Measurements from ENCODE around the gene GIT1. TPM values are rescaled to one million over a fixed set of nuclear protein-coding genes. Genes with fewer than 3 reads are reported as not detected.
A peak's percentile ranks its signal among the peaks of the same experiment; 100 is the strongest.

Gene GIT1
- total RNA-seq, 2 experiments from 2014 or later = 35.5 to 37.5 TPM

- H3K4me3 Mint-ChIP-seq = no peak overlapping the region
- no peaks in the 10 kb centered on the region for H3K27me3 Mint-ChIP-seq (ENCODE audit: low read depth)
- H3K4me1 Mint-ChIP-seq (ENCODE audit: low read depth) = peaks cover 11% of the 10 kb centered on the region
- H3K9me3 Mint-ChIP-seq = no peaks in the 10 kb centered on the region
- DNase-seq = no peak
- CTCF ChIA-PET = interaction anchor here (1.0 to 2.3 kb wide), 4 partner anchors 16 to 36 kb away, joined by 3 to 9 read pairs (median 4); no protein-coding TSS in a partner anchor
- intact Hi-C loops (cut with micrococcal nuclease) = no loop called here
- no peaks in the 10 kb centered on the region for H3K36me3 Mint-ChIP-seq (ENCODE audit: low read depth)
- H3K27ac Mint-ChIP-seq = no peak overlapping the region
Measured at GRCh38 chr17:29597361-29598172, 8.1 kb upstream of the GIT1 start.

- Mint-ChIP-seq H3K4me3 (no peak overlapping the region), H3K36me3 (ENCODE audit: low read depth) (no peaks in the 10 kb centered on the region), H3K4me1 (ENCODE audit: low read depth) (peaks cover 19% of the 10 kb centered on the region), H3K9me3 (no peaks in the 10 kb centered on the region), H3K27ac (no peak overlapping the region), H3K27me3 (ENCODE audit: low read depth) (no peaks in the 10 kb centered on the region)
- intact Hi-C loops (cut with micrococcal nuclease) = no loop called here
- DNase-seq = no peak
- CTCF ChIA-PET = interaction anchor here (1.0 to 2.3 kb wide), 2 partner anchors 16 to 20 kb away, joined by 5 to 9 read pairs; no protein-coding TSS in a partner anchor
Measured at GRCh38 chr17:29596811-29597210, 7.4 kb upstream of the GIT1 start.

- intact Hi-C loops (cut with micrococcal nuclease) = no loop called here
- Mint-ChIP-seq H3K27ac (no peak overlapping the region), H3K36me3 (ENCODE audit: low read depth) (no peaks in the 10 kb centered on the region), H3K27me3 (ENCODE audit: low read depth) (no peaks in the 10 kb centered on the region), H3K4me3 (no peak overlapping the region), H3K4me1 (ENCODE audit: low read depth) (peaks cover 25% of the 10 kb centered on the region), H3K9me3 (no peaks in the 10 kb centered on the region)
- CTCF ChIA-PET = interaction anchor here (0.8 to 2.3 kb wide), 3 partner anchors 15 to 21 kb away, joined by 4 to 9 read pairs (median 5); no protein-coding TSS in a partner anchor
- DNase-seq = no peak
Measured at GRCh38 chr17:29595943-29596774, 6.7 kb upstream of the GIT1 start.

GRCh38 chr17:29595107-29595942 is 5.9 kb upstream of the GIT1 start:
- peak overlapping the region; percentile 73 for H3K4me3 Mint-ChIP-seq
- H3K36me3 Mint-ChIP-seq (ENCODE audit: low read depth) = no peaks in the 10 kb centered on the region
- H3K9me3 Mint-ChIP-seq = no peaks in the 10 kb centered on the region
- peaks cover 34% of the 10 kb centered on the region for H3K4me1 Mint-ChIP-seq (ENCODE audit: low read depth)
- DNase-seq = no peak
- no peaks in the 10 kb centered on the region for H3K27me3 Mint-ChIP-seq (ENCODE audit: low read depth)
- no peak overlapping the region for H3K27ac Mint-ChIP-seq
- CTCF ChIA-PET = interaction anchor here (0.6 to 4.8 kb wide), 4 partner anchors 10 to 509 kb away, joined by 3 to 91 read pairs (median 4); no protein-coding TSS in a partner anchor
- intact Hi-C loops (cut with micrococcal nuclease) = no loop called here

GRCh38 chr17:29594519-29595090 is 5.2 kb upstream of the GIT1 start:
- no peaks in the 10 kb centered on the region for H3K36me3 Mint-ChIP-seq (ENCODE audit: low read depth)
- H3K27me3 Mint-ChIP-seq (ENCODE audit: low read depth) = no peaks in the 10 kb centered on the region
- H3K9me3 Mint-ChIP-seq = no peaks in the 10 kb centered on the region
- intact Hi-C loops (cut with micrococcal nuclease) = loop anchor here (1.0 to 5.0 kb wide), 3 partner anchors 224 to 447 kb away; partner anchors contain the start of gene NUFIP2
- CTCF ChIA-PET = interaction anchor here (0.6 to 4.8 kb wide), 4 partner anchors 11 to 510 kb away, joined by 3 to 91 read pairs (median 30); no protein-coding TSS in a partner anchor
- no peak for DNase-seq
- no peak overlapping the region for H3K27ac Mint-ChIP-seq
- peak overlapping the region; percentile 73 for H3K4me3 Mint-ChIP-seq
- H3K4me1 Mint-ChIP-seq (ENCODE audit: low read depth) = peaks cover 39% of the 10 kb centered on the region

GRCh38 chr17:29593591-29594518 is 4.4 kb upstream of the GIT1 start:
- Mint-ChIP-seq H3K4me1 (ENCODE audit: low read depth) (peaks cover 39% of the 10 kb centered on the region), H3K9me3 (no peaks in the 10 kb centered on the region), H3K27me3 (ENCODE audit: low read depth) (no peaks in the 10 kb centered on the region), H3K27ac (no peak overlapping the region), H3K36me3 (ENCODE audit: low read depth) (no peaks in the 10 kb centered on the region), H3K4me3 (peak overlapping the region; percentile 73)
- intact Hi-C loops (cut with micrococcal nuclease) = loop anchor here (1.0 to 5.0 kb wide), 3 partner anchors 224 to 447 kb away; partner anchors contain the start of gene NUFIP2
- peak; percentile 61 for DNase-seq
- CTCF ChIA-PET = interaction anchor here (0.6 to 4.8 kb wide), 7 partner anchors 11 to 223 kb away, joined by 3 to 91 read pairs (median 14); no protein-coding TSS in a partner anchor

- H3K9me3 Mint-ChIP-seq = no peaks in the 10 kb centered on the region
- peaks cover 2% of the 10 kb centered on the region for H3K36me3 Mint-ChIP-seq (ENCODE audit: low read depth)
- H3K27me3 Mint-ChIP-seq (ENCODE audit: low read depth) = no peaks in the 10 kb centered on the region
- H3K4me3 Mint-ChIP-seq = peak within 1 kb of the TSS; percentile 83
- peak; percentile 49 for DNase-seq
- CTCF ChIA-PET = interaction anchor here (1.1 to 4.8 kb wide), 9 partner anchors 14 to 444 kb away, joined by 3 to 91 read pairs (median 14); partner anchors contain the start of gene TP53I13
- peaks cover 42% of the 10 kb centered on the region for H3K4me1 Mint-ChIP-seq (ENCODE audit: low read depth)
- no peak within 1 kb of the TSS for H3K27ac Mint-ChIP-seq
- intact Hi-C loops (cut with micrococcal nuclease) = loop anchor here (5.0 kb wide), 2 partner anchors 301 to 446 kb away; partner anchors contain the start of gene NUFIP2
Measured at GRCh38 chr17:29592850-29593551, 3.6 kb upstream of the GIT1 start, which contains the start of gene ANKRD13B. ANKRD13B (plus strand) TSS chr17:29593132; CDS start chr17:29593622, 490 bp downstream.

GRCh38 chr17:29591737-29592608 is 2.5 kb upstream of the GIT1 start:
- Mint-ChIP-seq H3K9me3 (no peaks in the 10 kb centered on the region), H3K36me3 (ENCODE audit: low read depth) (peaks cover 2% of the 10 kb centered on the region), H3K4me1 (ENCODE audit: low read depth) (peaks cover 52% of the 10 kb centered on the region), H3K27me3 (ENCODE audit: low read depth) (no peaks in the 10 kb centered on the region), H3K27ac (peak overlapping the region; percentile 13), H3K4me3 (peak overlapping the region; percentile 83)
- CTCF ChIA-PET = interaction anchor here (0.6 to 4.8 kb wide), 14 partner anchors 13 to 443 kb away, joined by 3 to 91 read pairs (median 4); partner anchors contain the start of genes ABHD15 and TP53I13
- DNase-seq = peak; percentile 87
- intact Hi-C loops (cut with micrococcal nuclease) = loop anchor here (1.0 to 5.0 kb wide), 5 partner anchors 12 to 445 kb away; partner anchors contain the start of genes NUFIP2 and TP53I13

- Mint-ChIP-seq H3K4me1 (ENCODE audit: low read depth) (peaks cover 59% of the 10 kb centered on the region), H3K4me3 (peak overlapping the region; percentile 83), H3K9me3 (no peaks in the 10 kb centered on the region), H3K36me3 (ENCODE audit: low read depth) (peaks cover 2% of the 10 kb centered on the region), H3K27ac (peak overlapping the region; percentile 13), H3K27me3 (ENCODE audit: low read depth) (no peaks in the 10 kb centered on the region)
- CTCF ChIA-PET = interaction anchor here (0.6 to 4.8 kb wide), 13 partner anchors 12 to 502 kb away, joined by 3 to 91 read pairs (median 6); partner anchors contain the start of genes ABHD15 and TP53I13
- DNase-seq = peak; percentile 63
- intact Hi-C loops (cut with micrococcal nuclease) = loop anchor here (1.0 to 5.0 kb wide), 5 partner anchors 11 to 444 kb away; partner anchors contain the start of genes NUFIP2 and TP53I13
Measured at GRCh38 chr17:29591146-29591736, 1.8 kb upstream of the GIT1 start.
